ENCODE data around the gene ATP8B1. TPM values are rescaled to one million over a fixed set of nuclear protein-coding genes. Genes with fewer than 3 reads are reported as not detected.

Gene ATP8B1
- polyA plus RNA-seq, 3 donors, result 0.02 to 0.11 (median 0.03) TPM

DNA sequence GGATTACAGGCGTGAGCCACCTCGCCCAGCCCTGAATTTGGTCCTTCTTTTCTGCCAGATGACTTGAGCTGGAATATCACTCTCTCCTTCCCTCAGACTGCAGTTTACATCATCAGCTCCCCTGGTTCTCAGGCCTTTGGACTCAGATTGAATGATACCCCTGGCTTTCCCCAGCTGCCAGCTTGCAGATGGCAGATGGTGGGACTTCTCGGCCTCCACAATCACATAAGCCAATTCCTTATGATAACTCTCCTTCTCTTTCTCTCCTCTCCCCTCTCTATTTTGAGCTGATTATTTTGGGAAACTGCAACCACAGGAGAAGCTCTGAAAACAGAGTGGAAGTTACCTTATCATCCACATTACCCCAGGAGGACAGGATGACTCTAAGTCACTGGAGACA is 33.4 kb upstream of the ATP8B1 start:
- Histone ChIP-seq H3K27ac (ENCODE audit: low read depth in 1 of 2, low read length in 2 of 2) (no peak overlapping the region), H3K4me2 (replicated peaks; ENCODE audit: extremely low read depth, low read length, poor library complexity, severe bottlenecking) (no peak overlapping the region), H3K9ac (ENCODE audit: insufficient read depth, low read length, poor library complexity, severe bottlenecking) (no peak overlapping the region), H3K4me3 (replicated peaks in 1 of 3; ENCODE audit: low read depth in 2 of 3, low read length in 3 of 3) (no peak overlapping the region), H2AFZ (ENCODE audit: insufficient read depth, low read depth, low read length, poor library complexity, severe bottlenecking) (no peak overlapping the region), H3K79me2 (ENCODE audit: insufficient read depth, low read length) (no peaks in the 10 kb centered on the region), H3K9me3 (replicated peaks in 1 of 2; ENCODE audit: control insufficient read depth in 1 of 2, insufficient read depth in 1 of 2, low read length in 2 of 2) (peaks cover 0 to 8% of the 10 kb centered on the region in 2 donors), H4K20me1 (ENCODE audit: insufficient read depth, low read length) (no peaks in the 10 kb centered on the region), H3K4me1 (ENCODE audit: control insufficient read depth in 1 of 2, insufficient read depth in 2 of 2, low read length in 2 of 2) (peaks cover 8 to 16% of the 10 kb centered on the region in 2 donors), H3K27me3 (ENCODE audit: control insufficient read depth in 2 of 2, insufficient read depth in 2 of 2, low read length in 2 of 2) (no peaks in the 10 kb centered on the region), H3K36me3 (replicated peaks in 1 of 2; ENCODE audit: control insufficient read depth in 1 of 2, insufficient read depth in 2 of 2, low read length in 2 of 2) (no peaks in the 10 kb centered on the region)
- WGBS (ENCODE audit: insufficient coverage), result 100% methylated on average over 2 of the region's 3 CpGs
- TF ChIP-seq, protein P1, sequence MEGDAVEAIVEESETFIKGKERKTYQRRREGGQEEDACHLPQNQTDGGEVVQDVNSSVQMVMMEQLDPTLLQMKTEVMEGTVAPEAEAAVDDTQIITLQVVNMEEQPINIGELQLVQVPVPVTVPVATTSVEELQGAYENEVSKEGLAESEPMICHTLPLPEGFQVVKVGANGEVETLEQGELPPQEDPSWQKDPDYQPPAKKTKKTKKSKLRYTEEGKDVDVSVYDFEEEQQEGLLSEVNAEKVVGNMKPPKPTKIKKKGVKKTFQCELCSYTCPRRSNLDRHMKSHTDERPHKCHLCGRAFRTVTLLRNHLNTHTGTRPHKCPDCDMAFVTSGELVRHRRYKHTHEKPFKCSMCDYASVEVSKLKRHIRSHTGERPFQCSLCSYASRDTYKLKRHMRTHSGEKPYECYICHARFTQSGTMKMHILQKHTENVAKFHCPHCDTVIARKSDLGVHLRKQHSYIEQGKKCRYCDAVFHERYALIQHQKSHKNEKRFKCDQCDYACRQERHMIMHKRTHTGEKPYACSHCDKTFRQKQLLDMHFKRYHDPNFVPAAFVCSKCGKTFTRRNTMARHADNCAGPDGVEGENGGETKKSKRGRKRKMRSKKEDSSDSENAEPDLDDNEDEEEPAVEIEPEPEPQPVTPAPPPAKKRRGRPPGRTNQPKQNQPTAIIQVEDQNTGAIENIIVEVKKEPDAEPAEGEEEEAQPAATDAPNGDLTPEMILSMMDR (IDR thresholded peaks at IDR 0.05), result no peak
- Mint-ChIP-seq H3K27ac (no peak overlapping the region), H3K9me3 (peaks cover 6 to 13% (median 8%) of the 10 kb centered on the region in 7 donors), H3K4me1 (peaks cover 17% of the 10 kb centered on the region), H3K36me3 (no peaks in the 10 kb centered on the region), H3K27me3 (ENCODE audit: low read depth in 3 of 3) (peaks cover 0 to 2% (median 2%) of the 10 kb centered on the region in 3 donors), H3K4me3 (no peak overlapping the region)
- no peak for DNase-seq
- intact Hi-C loops (cut with micrococcal nuclease), result no loop called here

DNA sequence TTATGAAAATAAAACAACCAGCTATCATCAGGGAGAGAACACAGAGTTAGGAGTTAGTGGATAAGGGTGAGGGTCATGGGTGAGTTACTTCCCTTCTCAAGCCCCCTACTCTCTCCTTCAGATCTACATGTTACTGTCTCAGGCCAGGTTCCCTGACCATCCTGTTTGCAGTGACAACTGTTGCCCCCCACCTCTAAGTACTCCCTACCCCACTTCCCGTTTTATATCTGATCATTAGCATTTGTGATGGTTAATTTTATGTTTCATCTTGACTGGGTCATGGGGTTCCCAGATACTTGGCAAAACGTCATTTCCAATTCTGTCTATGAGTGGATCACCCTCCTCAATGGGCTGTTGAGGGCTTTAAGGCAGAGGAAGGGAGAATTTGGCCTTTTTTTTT is 32.8 kb upstream of the ATP8B1 start:
- Histone ChIP-seq H3K4me2 (replicated peaks; ENCODE audit: extremely low read depth, low read length, poor library complexity, severe bottlenecking) (no peak overlapping the region), H2AFZ (ENCODE audit: insufficient read depth, low read depth, low read length, poor library complexity, severe bottlenecking) (no peak overlapping the region), H3K79me2 (ENCODE audit: insufficient read depth, low read length) (no peaks in the 10 kb centered on the region), H3K4me3 (replicated peaks in 1 of 3; ENCODE audit: low read depth in 2 of 3, low read length in 3 of 3) (no peak overlapping the region), H3K27me3 (ENCODE audit: control insufficient read depth in 2 of 2, insufficient read depth in 2 of 2, low read length in 2 of 2) (no peaks in the 10 kb centered on the region), H3K9ac (ENCODE audit: insufficient read depth, low read length, poor library complexity, severe bottlenecking) (no peak overlapping the region), H4K20me1 (ENCODE audit: insufficient read depth, low read length) (no peaks in the 10 kb centered on the region), H3K27ac (ENCODE audit: low read depth in 1 of 2, low read length in 2 of 2) (no peak overlapping the region), H3K9me3 (replicated peaks in 1 of 2; ENCODE audit: control insufficient read depth in 1 of 2, insufficient read depth in 1 of 2, low read length in 2 of 2) (peaks cover 0 to 8% of the 10 kb centered on the region in 2 donors), H3K4me1 (ENCODE audit: control insufficient read depth in 1 of 2, insufficient read depth in 2 of 2, low read length in 2 of 2) (peaks cover 11 to 22% of the 10 kb centered on the region in 2 donors), H3K36me3 (replicated peaks in 1 of 2; ENCODE audit: control insufficient read depth in 1 of 2, insufficient read depth in 2 of 2, low read length in 2 of 2) (no peaks in the 10 kb centered on the region)
- H3K4me1 Mint-ChIP-seq, result peaks cover 22% of the 10 kb centered on the region
- peaks cover 0 to 2% (median 0%) of the 10 kb centered on the region in 3 donors for H3K27me3 Mint-ChIP-seq (ENCODE audit: low read depth in 3 of 3)
- H3K27ac Mint-ChIP-seq, result no peak overlapping the region
- intact Hi-C loops (cut with micrococcal nuclease), result no loop called here
- TF ChIP-seq, protein P1 (IDR thresholded peaks at IDR 0.05), result no peak
- no peaks in the 10 kb centered on the region for H3K36me3 Mint-ChIP-seq
- DNase-seq, result no peak
- H3K4me3 Mint-ChIP-seq, result no peak overlapping the region
- peaks cover 6 to 13% (median 8%) of the 10 kb centered on the region in 7 donors for H3K9me3 Mint-ChIP-seq
- 100% methylated on average over 1 of the region's 2 CpGs for WGBS (ENCODE audit: insufficient coverage)

Measured in CD14-positive monocyte (primary cell).